ENCODE measurements around the gene SPA17. TPM values are rescaled to one million over a fixed set of nuclear protein-coding genes. Genes with fewer than 3 reads are reported as not detected.
A peak's percentile ranks its signal among the peaks of the same experiment; 100 is the strongest.

SPA17 gene
- total RNA-seq, 1 donor from 2014 or later = 6.3 TPM

- no peak for DNase-seq (ENCODE audit: low spot score)
Observed at GRCh38 chr11:124724979-124725718, 51.4 kb downstream of the SPA17 start.

- DNase-seq (ENCODE audit: low spot score) = no peak
Observed at GRCh38 chr11:124725719-124726105, 52.0 kb downstream of the SPA17 start.

GRCh38 chr11:124727474-124727873 is 53.8 kb downstream of the SPA17 start:
- DNase-seq (ENCODE audit: low spot score) = no peak

GRCh38 chr11:124728134-124728533 is 54.4 kb downstream of the SPA17 start:
- no peak for DNase-seq (ENCODE audit: low spot score)

- no peak for DNase-seq (ENCODE audit: low spot score)
Observed at GRCh38 chr11:124729571-124729970, 55.9 kb downstream of the SPA17 start.

GRCh38 chr11:124732230-124732629 is 58.5 kb downstream of the SPA17 start:
- DNase-seq (ENCODE audit: low spot score) = no peak

GRCh38 chr11:124736736-124737135 is 63.0 kb downstream of the SPA17 start:
- no peak for DNase-seq (ENCODE audit: low spot score)

GRCh38 chr11:124737638-124738305 is 64.1 kb downstream of the SPA17 start:
- DNase-seq (ENCODE audit: low spot score) = no peak

GRCh38 chr11:124738713-124739478 is 65.2 kb downstream of the SPA17 start:
- DNase-seq (ENCODE audit: low spot score) = no peak

- peak; percentile 90 for DNase-seq (ENCODE audit: low spot score)
Observed at GRCh38 chr11:124739479-124740276, 66.0 kb downstream of the SPA17 start, which contains the start of gene NRGN. TSS of gene NRGN (plus strand) at chr11:124739942. CDS start at chr11:124740085, 143 bp downstream.

- DNase-seq (ENCODE audit: low spot score) = no peak
Observed at GRCh38 chr11:124740277-124740882, 66.7 kb downstream of the SPA17 start.

- no peak for DNase-seq (ENCODE audit: low spot score)
Observed at GRCh38 chr11:124742555-124742954, 68.9 kb downstream of the SPA17 start.

GRCh38 chr11:124743050-124743449 is 69.3 kb downstream of the SPA17 start:
- no peak for DNase-seq (ENCODE audit: low spot score)

GRCh38 chr11:124745270-124745834 is 71.6 kb downstream of the SPA17 start:
- DNase-seq (ENCODE audit: low spot score) = no peak

- DNase-seq (ENCODE audit: low spot score) = no peak
Observed at GRCh38 chr11:124745835-124746620, 72.3 kb downstream of the SPA17 start.

- peak; percentile 87 for DNase-seq (ENCODE audit: low spot score)
Observed at GRCh38 chr11:124746621-124747243, 73.0 kb downstream of the SPA17 start.
